A673 (cell line): ENCODE results near the gene UBXN7.

Experiments
- CTCF ChIP-seq: fragments of 300-800, 200-600 bp; sonication (generic); conservative IDR thresholded peaks from 2 replicates; pipeline ENCODE4 v1.5.1; 2017; ENCODE audit warnings: low read depth, mild to moderate bottlenecking, antibody characterized with exemption, low read length, moderate library complexity, mixed read lengths
- EZH2 ChIP-seq: fragments of 200-600 bp; sonication (generic); IDR thresholded peaks from 2 replicates; pipeline ENCODE4 v1.6.1; 2017; ENCODE audit warnings: borderline replicate concordance, low read depth, mild to moderate bottlenecking, mixed read lengths, antibody characterized with exemption, low read length; ENCODE audit not compliant: poor library complexity, severe bottlenecking

GRCh38 chr3:196355668-196356067 is 76.6 kb downstream of the UBXN7 start:
- TF ChIP-seq CTCF = no peak
- no peak for TF ChIP-seq EZH2
